H9 (cell line): Measurements from ENCODE around the gene ATP1A3. TPM values are rescaled to one million over a fixed set of nuclear protein-coding genes. Genes with fewer than 3 reads are reported as not detected.

Experiments
- DNase-seq: peaks from one replicate; pipeline ENCODE4 v3.0.0-alpha.2; 2017
- H2AFZ ChIP-seq: one replicate; pipeline ENCODE4 v1.6.1; 2013; ENCODE audit warnings: mild to moderate bottlenecking, low read length, control low read depth, moderate library complexity
- H2AK5ac ChIP-seq: 2 replicates; pipeline ENCODE4 v1.6.1; 2013; ENCODE audit warnings: low read length, control low read depth, mixed read lengths; ENCODE audit not compliant: insufficient read length
- H2BK120ac ChIP-seq: one replicate; pipeline ENCODE4 v1.6.1; 2013; ENCODE audit warnings: low read depth, mild to moderate bottlenecking, low read length, control low read depth, inconsistent platforms; ENCODE audit not compliant: poor library complexity, severe bottlenecking
- H2BK12ac ChIP-seq: 2 replicates; pipeline ENCODE4 v1.6.1; 2013; ENCODE audit warnings: low read length, control low read depth, mixed read lengths, low read depth; ENCODE audit not compliant: insufficient read length
- H2BK15ac ChIP-seq: 2 replicates; pipeline ENCODE4 v1.6.1; 2013; ENCODE audit warnings: low read depth, low read length, control low read depth
- H2BK20ac ChIP-seq: one replicate; pipeline ENCODE4 v1.6.1; 2013; ENCODE audit warnings: low read depth, mild to moderate bottlenecking, low read length, control low read depth, inconsistent platforms; ENCODE audit not compliant: poor library complexity, severe bottlenecking
- H2BK5ac ChIP-seq: 2 replicates; pipeline ENCODE4 v1.6.1; 2013; ENCODE audit warnings: low read length, control low read depth, mixed read lengths; ENCODE audit not compliant: insufficient read length
- H3K14ac ChIP-seq: 2 replicates; pipeline ENCODE4 v1.6.1; 2013; ENCODE audit warnings: low read length, control low read depth; ENCODE audit not compliant: insufficient read depth
- H3K18ac ChIP-seq: 2 replicates; pipeline ENCODE4 v1.6.1; 2013; ENCODE audit warnings: low read depth, mild to moderate bottlenecking, mixed read lengths, low read length, control low read depth; ENCODE audit not compliant: insufficient read length
- H3K23ac ChIP-seq: 2 replicates; pipeline ENCODE4 v1.6.1; 2013; ENCODE audit warnings: low read length, control low read depth, mixed read lengths, low read depth; ENCODE audit not compliant: insufficient read length
- H3K23me2 ChIP-seq: 2 replicates; pipeline ENCODE4 v1.6.1; 2013; ENCODE audit warnings: low read depth, mild to moderate bottlenecking, mixed read lengths, low read length, control low read depth; ENCODE audit not compliant: insufficient read length, poor library complexity, severe bottlenecking
- H3K27ac ChIP-seq: 2 replicates; pipeline ENCODE4 v1.5.1; 2013; ENCODE audit warnings: low read length, control low read depth, mixed read lengths, low read depth; ENCODE audit not compliant: insufficient read length
- H3K27me3 ChIP-seq: 2 replicates; pipeline ENCODE4 v1.6.1; 2013; ENCODE audit warnings: low read length, control low read depth, inconsistent platforms; ENCODE audit not compliant: insufficient read depth
- H3K4ac ChIP-seq: 2 replicates; pipeline ENCODE4 v1.6.1; 2013; ENCODE audit warnings: low read depth, mild to moderate bottlenecking, control low read depth, inconsistent platforms, low read length, moderate library complexity
- H3K4me1 ChIP-seq: 2 replicates; pipeline ENCODE4 v1.6.1; 2013; ENCODE audit warnings: low read length, control low read depth, inconsistent platforms; ENCODE audit not compliant: insufficient read depth
- H3K4me2 ChIP-seq: 2 replicates; pipeline ENCODE4 v1.6.1; 2013; ENCODE audit warnings: low read length, control low read depth, mixed read lengths; ENCODE audit not compliant: insufficient read length, insufficient read depth
- H3K56ac ChIP-seq: 2 replicates; pipeline ENCODE4 v1.6.1; 2013; ENCODE audit warnings: low read depth, mild to moderate bottlenecking, mixed read lengths, low read length, control low read depth; ENCODE audit not compliant: insufficient read length
- H3K79me1 ChIP-seq: 2 replicates; pipeline ENCODE4 v1.6.1; 2013; ENCODE audit warnings: low read depth, mild to moderate bottlenecking, moderate library complexity, low read length, control low read depth, inconsistent platforms; ENCODE audit not compliant: insufficient read depth, poor library complexity, severe bottlenecking
- H3K79me2 ChIP-seq: 2 replicates; pipeline ENCODE4 v1.6.1; 2013; ENCODE audit warnings: low read length, control low read depth, inconsistent platforms; ENCODE audit not compliant: insufficient read depth
- H3K9ac ChIP-seq: 2 replicates; pipeline ENCODE4 v1.6.1; 2013; ENCODE audit warnings: low read length, control low read depth, mixed read lengths; ENCODE audit not compliant: insufficient read length; ENCODE audit errors: extremely low read depth
- H3K9me3 ChIP-seq: one replicate; pipeline ENCODE4 v1.6.1; 2013; ENCODE audit warnings: low read depth, low read length, inconsistent platforms; ENCODE audit not compliant: control insufficient read depth
- H3T11ph ChIP-seq: one replicate; pipeline ENCODE4 v1.6.1; 2013; ENCODE audit warnings: mild to moderate bottlenecking, low read length, control low read depth, inconsistent platforms
- H4K20me1 ChIP-seq: one replicate; pipeline ENCODE4 v1.6.1; 2013; ENCODE audit not compliant: control insufficient read depth, insufficient read length, insufficient read depth
- H4K5ac ChIP-seq: 2 replicates; pipeline ENCODE4 v1.6.1; 2013; ENCODE audit warnings: low read depth, mild to moderate bottlenecking, mixed read lengths, low read length, control low read depth; ENCODE audit not compliant: insufficient read length
- H4K8ac ChIP-seq: replicated peaks from 2 replicates; pipeline ENCODE4 v1.6.1; 2013; ENCODE audit warnings: low read length, control low read depth, mixed read lengths, low read depth; ENCODE audit not compliant: insufficient read length
- H4K91ac ChIP-seq: 2 replicates; pipeline ENCODE4 v1.6.1; 2013; ENCODE audit warnings: low read depth, mild to moderate bottlenecking, moderate library complexity, mixed read lengths, low read length, control low read depth; ENCODE audit not compliant: insufficient read length
- H3K27ac Mint-ChIP-seq, 3 experiments: 2 replicates in 2 of 3; 3 replicates in 1 of 3; pipeline ENCODE4 v1.8.0; 2020 to 2021; ENCODE audit warnings: mixed read lengths in 3 of 3, mild to moderate bottlenecking in 1 of 3, moderate library complexity in 1 of 3
- H3K27me3 Mint-ChIP-seq: 2 replicates; pipeline ENCODE4 v1.8.0; 2021; ENCODE audit warnings: low read depth, mild to moderate bottlenecking, moderate library complexity, mixed read lengths
- H3K36me3 Mint-ChIP-seq, 3 experiments: 2 replicates in 2 of 3; 3 replicates in 1 of 3; pipeline ENCODE4 v1.8.0; 2020 to 2021; ENCODE audit warnings: low read depth in 3 of 3, mixed read lengths in 3 of 3; ENCODE audit not compliant: insufficient read depth in 1 of 3
- H3K4me1 Mint-ChIP-seq, 2 experiments: 2 replicates each; pipeline ENCODE4 v1.8.0; 2020; ENCODE audit warnings: mixed read lengths in 2 of 2
- H3K4me3 Mint-ChIP-seq, 2 experiments: 2 replicates in 1 of 2; 3 replicates in 1 of 2; pipeline ENCODE4 v1.8.0; 2020 to 2021; ENCODE audit warnings: mild to moderate bottlenecking in 2 of 2, mixed read lengths in 2 of 2, moderate library complexity in 1 of 2
- H3K9me3 Mint-ChIP-seq, 2 experiments: 2 replicates in 1 of 2; 3 replicates in 1 of 2; pipeline ENCODE4 v1.8.0; 2020; ENCODE audit warnings: mild to moderate bottlenecking in 2 of 2, mixed read lengths in 2 of 2, moderate library complexity in 1 of 2
- WGBS: extraction: QIAGEN DNeasy Blood & Tissue Kit; methylation state at CpG from one replicate; pipeline ENCODE4 v1.1.7; 2013; ENCODE audit warnings: missing lambda C conversion rate, low lambda C conversion rate, mixed read lengths; ENCODE audit not compliant: insufficient read length; ENCODE audit errors: extremely low coverage; 5-methylcytosine and 5-hydroxymethylcytosine counted together
- total RNA-seq: library from RNA; stranded (reverse); gene quantifications from 2 replicates; pipeline ENCODE4 v1.2.1, GENCODE V29; 2021
- TF ChIP-seq, protein P1 (sequence below): fragments of 200-600 bp; sonication (generic); conservative IDR thresholded peaks from 3 replicates; pipeline ENCODE4 v1.8.0; 2021; ENCODE audit warnings: antibody characterized with exemption, mild to moderate bottlenecking

ATP1A3 gene
- total RNA-seq, 1 experiment from 2014 or later, result 11.6 TPM

DNA sequence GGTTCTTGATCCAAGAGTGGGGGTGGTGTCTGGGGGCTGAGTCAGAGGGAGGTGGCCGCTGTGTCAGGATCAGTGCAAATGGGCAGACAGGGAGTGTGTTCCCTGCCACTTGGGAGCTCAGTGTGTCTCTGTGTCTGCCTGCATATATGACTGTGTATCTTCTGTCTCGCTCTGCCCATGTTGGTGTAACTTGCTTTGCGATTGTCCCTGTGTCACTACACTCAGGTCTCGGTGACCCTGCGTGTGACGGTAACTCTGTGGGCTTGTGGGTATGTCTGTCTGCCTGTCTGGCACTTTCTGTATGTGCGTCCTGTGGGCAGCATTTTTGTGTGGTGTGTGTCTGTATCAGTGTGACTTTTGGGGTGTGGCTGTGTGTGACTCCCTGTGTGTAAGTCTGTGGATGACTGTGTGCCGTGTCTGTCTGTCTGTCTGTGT lies 57.6 kb downstream of the ATP1A3 start:
- Histone ChIP-seq H3K23ac (no peak overlapping the region), H3K4ac (no peak overlapping the region), H3K9me3 (no peaks in the 10 kb centered on the region), H3K18ac (no peak overlapping the region), H4K20me1 (no peaks in the 10 kb centered on the region), H3K9ac (no peak overlapping the region), H3K79me2 (no peaks in the 10 kb centered on the region), H2BK120ac (no peak overlapping the region), H3K79me1 (no peaks in the 10 kb centered on the region), H2BK12ac (no peak overlapping the region), H3K14ac (no peak overlapping the region), H3T11ph (no peak overlapping the region), H3K4me1 (no peaks in the 10 kb centered on the region; the same call in 1 of the 2 replicates), H4K5ac (no peak overlapping the region), H2BK5ac (no peak overlapping the region), H4K91ac (no peak overlapping the region), H3K56ac (no peak overlapping the region), H4K8ac (no peak overlapping the region), H3K4me2 (no peak overlapping the region), H3K27ac (no peak overlapping the region), H2BK20ac (no peak overlapping the region), H2AFZ (no peak overlapping the region), H3K27me3 (peaks cover 55% of the 10 kb centered on the region; the same call in 1 of the 2 replicates), H2BK15ac (no peak overlapping the region), H2AK5ac (no peak overlapping the region), H3K23me2 (peaks cover 4% of the 10 kb centered on the region)
- no peak overlapping the region for H3K4me3 Mint-ChIP-seq
- H3K4me1 Mint-ChIP-seq, result peaks cover 15 to 41% of the 10 kb centered on the region in 2 experiments
- TF ChIP-seq, protein P1, sequence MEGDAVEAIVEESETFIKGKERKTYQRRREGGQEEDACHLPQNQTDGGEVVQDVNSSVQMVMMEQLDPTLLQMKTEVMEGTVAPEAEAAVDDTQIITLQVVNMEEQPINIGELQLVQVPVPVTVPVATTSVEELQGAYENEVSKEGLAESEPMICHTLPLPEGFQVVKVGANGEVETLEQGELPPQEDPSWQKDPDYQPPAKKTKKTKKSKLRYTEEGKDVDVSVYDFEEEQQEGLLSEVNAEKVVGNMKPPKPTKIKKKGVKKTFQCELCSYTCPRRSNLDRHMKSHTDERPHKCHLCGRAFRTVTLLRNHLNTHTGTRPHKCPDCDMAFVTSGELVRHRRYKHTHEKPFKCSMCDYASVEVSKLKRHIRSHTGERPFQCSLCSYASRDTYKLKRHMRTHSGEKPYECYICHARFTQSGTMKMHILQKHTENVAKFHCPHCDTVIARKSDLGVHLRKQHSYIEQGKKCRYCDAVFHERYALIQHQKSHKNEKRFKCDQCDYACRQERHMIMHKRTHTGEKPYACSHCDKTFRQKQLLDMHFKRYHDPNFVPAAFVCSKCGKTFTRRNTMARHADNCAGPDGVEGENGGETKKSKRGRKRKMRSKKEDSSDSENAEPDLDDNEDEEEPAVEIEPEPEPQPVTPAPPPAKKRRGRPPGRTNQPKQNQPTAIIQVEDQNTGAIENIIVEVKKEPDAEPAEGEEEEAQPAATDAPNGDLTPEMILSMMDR, result no peak
- no CpG with 5 or more reads among the region's 8 CpGs for whole genome bisulfite sequencing
- no peak for DNase-seq
- H3K36me3 Mint-ChIP-seq, result no peaks in the 10 kb centered on the region; a peak in 1 of 7 replicates
- H3K27me3 Mint-ChIP-seq, result peaks cover 19% of the 10 kb centered on the region
- H3K27ac Mint-ChIP-seq, result no peak overlapping the region
- no peaks in the 10 kb centered on the region for H3K9me3 Mint-ChIP-seq
